ENCODE data around the gene PCDHB11.
"Not testable (repeated sequence)": the region's sequence is repeated elsewhere in the genome, so short reads cannot be mapped to it uniquely, and the experiment has no call there.

The PCDHB11 gene

GRCh38 chr5:141199359-141200235 lies at the start of gene PCDHB11:
TSS of gene PCDHB11 (plus strand) at chr5:141199627. CDS start at chr5:141199775, 148 bp downstream.
- DNase-seq = peak; percentile 85

DNA sequence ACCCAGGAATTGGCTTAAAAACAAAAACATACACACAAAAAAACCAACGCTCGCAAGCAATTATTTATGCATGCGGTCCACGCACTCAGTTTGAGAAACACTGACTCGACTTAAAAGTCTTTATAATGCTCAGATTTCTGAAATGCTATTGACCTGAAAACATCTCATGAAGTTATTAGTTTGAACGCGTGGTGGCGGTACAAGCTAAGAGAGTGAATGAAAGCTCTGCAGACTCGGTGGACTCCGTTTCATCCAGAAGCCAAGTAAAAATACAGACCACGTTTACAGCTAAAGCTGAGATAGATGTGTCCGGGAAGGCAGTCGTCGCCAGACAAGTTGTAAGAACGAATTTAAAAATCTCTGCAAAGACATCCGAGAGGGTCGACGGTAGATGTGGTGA lies 49.6 kb upstream of the PCDHB11 start, which contains the start of gene PCDHB6:
Gene PCDHB6 (plus strand): TSS at position 246 of the 400 bp plus-strand sequence. CDS start 201 bp downstream, outside the sequence.
- peak; percentile 46 for DNase-seq

- DNase-seq = no peak
Observed at GRCh38 chr5:141150224-141150992, 49.0 kb upstream of the PCDHB11 start.

DNA sequence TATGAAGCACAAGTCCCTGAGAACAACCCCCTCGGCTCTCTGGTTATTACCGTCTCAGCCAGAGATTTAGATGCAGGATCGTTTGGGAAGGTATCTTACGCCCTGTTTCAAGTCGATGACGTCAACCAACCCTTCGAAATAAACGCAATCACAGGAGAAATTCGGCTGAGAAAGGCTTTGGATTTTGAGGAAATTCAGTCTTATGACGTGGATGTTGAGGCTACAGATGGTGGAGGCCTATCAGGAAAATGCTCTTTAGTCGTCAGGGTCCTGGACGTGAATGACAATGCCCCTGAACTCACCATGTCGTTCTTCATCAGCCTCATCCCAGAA lies 48.5 kb upstream of the PCDHB11 start:
- DNase-seq = no peak

DNA sequence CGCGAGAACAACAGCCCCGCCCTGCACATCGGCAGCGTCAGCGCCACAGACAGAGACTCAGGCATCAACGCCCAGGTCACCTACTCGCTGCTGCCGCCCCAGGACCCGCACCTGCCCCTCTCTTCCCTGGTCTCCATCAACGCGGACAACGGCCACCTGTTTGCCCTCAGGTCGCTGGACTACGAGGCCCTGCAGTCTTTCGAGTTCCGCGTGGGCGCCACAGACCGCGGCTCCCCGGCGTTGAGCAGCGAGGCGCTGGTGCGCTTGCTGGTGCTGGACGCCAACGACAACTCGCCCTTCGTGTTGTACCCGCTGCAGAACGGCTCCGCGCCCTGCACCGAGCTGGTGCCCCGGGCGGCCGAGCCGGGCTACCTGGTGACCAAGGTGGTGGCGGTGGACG lies 47.8 kb upstream of the PCDHB11 start:
- not testable (repeated sequence) for DNase-seq

DNA sequence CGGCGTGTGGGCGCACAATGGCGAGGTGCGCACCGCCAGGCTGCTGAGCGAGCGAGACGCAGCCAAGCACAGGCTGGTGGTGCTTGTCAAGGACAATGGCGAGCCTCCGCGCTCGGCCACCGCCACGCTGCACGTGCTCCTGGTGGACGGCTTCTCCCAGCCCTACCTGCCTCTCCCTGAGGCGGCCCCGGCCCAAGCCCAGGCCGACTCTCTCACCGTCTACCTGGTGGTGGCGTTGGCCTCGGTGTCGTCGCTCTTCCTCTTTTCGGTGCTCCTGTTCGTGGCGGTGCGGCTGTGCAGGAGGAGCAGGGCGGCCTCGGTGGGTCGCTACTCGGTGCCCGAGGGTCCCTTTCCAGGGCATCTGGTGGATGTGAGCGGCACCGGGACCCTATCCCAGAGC lies 47.3 kb upstream of the PCDHB11 start:
- not testable (repeated sequence) for DNase-seq

- peak; percentile 80 for DNase-seq
Observed at GRCh38 chr5:141155540-141156374, 43.7 kb upstream of the PCDHB11 start.

DNA sequence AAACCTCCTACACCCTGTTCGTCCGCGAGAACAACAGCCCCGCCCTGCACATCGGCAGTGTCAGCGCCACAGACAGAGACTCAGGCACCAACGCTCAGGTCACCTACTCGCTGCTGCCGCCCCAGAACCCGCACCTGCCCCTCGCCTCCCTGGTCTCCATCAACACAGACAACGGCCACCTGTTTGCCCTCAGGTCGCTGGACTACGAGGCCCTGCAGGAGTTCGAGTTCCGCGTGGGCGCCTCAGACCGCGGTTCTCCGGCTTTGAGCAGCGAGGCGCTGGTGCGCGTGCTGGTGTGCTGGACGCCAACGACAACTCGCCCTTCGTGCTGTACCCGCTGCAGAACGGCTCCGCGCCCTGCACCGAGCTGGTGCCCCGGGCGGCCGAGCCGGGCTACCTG lies 42.1 kb upstream of the PCDHB11 start:
- not testable (repeated sequence) for DNase-seq

DNA sequence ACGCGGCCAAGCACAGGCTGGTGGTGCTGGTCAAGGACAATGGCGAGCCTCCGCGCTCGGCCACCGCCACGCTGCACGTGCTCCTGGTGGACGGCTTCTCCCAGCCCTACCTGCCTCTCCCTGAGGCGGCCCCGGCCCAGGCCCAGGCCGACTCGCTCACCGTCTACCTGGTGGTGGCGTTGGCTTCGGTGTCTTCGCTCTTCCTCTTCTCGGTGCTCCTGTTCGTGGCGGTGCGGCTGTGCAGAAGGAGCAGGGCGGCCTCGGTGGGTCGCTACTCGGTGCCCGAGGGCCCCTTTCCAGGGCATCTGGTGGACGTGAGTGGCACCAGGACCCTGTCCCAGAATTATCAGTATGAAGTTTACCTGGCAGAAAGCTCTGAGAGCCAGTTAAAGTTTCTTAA lies 41.5 kb upstream of the PCDHB11 start:
- DNase-seq = not testable (repeated sequence)

DNA sequence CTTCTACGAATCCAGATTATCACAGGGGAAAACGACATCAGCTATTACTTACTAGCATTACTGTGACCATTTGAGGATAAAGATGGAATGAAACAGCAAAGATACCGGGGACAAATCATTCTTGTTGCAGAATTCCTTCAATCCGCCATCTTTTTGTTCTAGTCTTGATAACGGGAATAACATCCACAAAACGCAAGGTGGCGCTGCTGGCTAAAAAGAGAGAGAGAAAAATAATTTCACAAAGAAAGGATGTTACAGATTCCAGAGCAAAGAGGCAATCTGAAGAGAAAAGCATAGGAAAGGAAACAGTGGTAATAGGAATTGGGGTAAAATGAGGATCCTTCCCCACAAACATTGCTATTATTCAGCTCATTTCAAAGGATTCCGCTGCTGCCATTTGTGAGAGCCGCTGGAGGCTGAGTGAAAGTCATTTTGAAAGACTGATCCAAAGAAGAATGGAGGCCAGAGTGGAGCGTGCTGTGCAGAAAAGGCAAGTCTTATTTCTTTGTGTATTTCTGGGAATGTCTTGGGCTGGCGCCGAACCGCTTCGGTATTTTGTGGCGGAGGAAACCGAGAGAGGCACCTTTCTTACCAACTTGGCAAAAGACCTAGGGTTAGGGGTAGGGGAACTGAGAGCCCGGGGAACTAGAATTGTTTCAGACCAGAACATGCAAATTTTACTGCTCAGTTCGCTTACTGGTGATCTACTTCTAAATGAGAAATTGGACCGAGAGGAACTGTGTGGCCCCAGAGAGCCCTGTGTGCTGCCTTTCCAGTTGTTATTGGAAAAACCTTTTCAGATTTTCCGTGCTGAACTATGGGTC lies 26.8 kb upstream of the PCDHB11 start, which contains the start of gene PCDHB7:
Gene PCDHB7 (plus strand): TSS at position 264 of the 824 bp plus-strand sequence. CDS start 192 bp downstream, at position 456.
- peak; percentile 70 for DNase-seq

DNA sequence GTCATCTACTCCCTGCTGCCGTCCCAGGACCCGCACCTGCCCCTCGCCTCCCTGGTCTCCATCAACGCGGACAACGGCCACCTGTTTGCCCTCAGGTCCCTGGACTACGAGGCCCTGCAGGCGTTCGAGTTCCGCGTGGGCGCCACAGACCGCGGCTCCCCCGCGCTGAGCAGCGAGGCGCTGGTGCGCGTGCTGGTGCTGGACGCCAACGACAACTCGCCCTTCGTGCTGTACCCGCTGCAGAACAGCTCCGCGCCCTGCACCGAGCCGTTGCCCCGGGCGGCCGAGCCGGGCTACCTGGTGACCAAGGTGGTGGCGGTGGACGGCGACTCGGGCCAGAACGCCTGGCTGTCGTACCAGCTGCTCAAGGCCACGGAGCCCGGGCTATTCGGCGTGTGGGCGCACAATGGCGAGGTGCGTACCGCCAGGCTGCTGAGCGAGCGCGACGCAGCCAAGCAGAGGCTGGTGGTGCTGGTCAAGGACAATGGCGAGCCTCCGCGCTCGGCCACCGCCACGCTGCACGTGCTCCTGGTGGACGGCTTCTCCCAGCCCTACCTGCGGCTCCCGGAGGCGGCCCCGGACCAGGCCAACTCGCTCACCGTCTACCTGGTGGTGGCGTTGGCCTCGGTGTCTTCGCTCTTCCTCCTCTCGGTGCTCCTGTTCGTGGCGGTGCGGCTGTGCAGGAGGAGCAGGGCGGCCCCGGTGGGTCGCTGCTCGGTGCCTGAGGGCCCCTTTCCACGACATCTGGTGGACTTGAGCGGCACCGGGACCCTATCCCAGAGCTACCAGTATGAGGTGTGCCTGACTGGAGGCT lies 24.9 kb upstream of the PCDHB11 start:
- DNase-seq = not testable (repeated sequence)

DNA sequence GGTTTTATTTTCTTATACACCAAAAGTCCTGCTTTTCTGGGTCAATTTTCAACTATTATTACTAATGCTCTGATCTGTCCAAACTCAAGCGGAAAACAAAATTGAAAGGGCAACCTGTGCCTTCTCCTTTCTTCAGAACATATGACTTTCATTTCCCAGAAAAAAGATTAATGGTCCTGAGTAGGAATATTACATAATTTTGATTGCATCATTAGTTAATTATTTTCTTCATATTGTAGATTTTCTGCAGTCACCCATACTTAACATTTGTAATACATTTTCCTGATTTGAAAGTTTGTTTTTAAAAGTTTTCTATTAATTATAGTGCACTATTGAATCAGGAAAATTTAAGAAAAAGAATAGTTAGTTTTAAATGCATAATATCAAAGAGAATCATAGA lies 23.5 kb upstream of the PCDHB11 start:
- no peak for DNase-seq

GRCh38 chr5:141177577-141178191 lies 21.7 kb upstream of the PCDHB11 start, which contains the start of gene PCDHB8:
TSS of gene PCDHB8 (plus strand) at chr5:141177790. CDS start at chr5:141178035, 245 bp downstream.
- peak; percentile 65 for DNase-seq

DNA sequence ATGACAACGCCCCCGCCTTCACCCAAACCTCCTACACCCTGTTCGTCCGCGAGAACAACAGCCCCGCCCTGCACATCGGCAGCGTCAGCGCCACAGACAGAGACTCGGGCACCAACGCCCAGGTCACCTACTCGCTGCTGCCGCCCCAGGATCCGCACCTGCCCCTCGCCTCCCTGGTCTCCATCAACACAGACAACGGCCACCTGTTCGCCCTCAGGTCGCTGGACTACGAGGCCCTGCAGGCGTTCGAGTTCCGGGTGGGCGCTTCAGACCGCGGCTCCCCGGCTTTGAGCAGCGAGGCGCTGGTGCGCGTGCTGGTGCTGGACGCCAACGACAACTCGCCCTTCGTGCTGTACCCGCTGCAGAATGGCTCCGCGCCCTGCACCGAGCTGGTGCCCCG lies 20.1 kb upstream of the PCDHB11 start:
- not testable (repeated sequence) for DNase-seq

DNA sequence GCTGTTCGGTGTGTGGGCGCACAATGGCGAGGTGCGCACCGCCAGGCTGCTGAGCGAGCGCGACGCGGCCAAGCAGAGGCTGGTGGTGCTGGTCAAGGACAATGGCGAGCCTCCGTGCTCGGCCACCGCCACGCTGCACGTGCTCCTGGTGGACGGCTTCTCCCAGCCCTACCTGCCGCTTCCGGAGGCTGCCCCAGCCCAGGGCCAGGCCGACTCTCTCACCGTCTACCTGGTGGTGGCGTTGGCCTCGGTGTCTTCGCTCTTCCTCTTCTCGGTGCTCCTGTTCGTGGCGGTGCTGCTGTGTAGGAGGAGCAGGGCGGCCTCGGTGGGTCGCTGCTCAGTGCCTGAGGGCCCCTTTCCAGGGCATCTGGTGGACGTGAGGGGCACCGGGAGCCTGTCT lies 19.6 kb upstream of the PCDHB11 start:
- not testable (repeated sequence) for DNase-seq

DNA sequence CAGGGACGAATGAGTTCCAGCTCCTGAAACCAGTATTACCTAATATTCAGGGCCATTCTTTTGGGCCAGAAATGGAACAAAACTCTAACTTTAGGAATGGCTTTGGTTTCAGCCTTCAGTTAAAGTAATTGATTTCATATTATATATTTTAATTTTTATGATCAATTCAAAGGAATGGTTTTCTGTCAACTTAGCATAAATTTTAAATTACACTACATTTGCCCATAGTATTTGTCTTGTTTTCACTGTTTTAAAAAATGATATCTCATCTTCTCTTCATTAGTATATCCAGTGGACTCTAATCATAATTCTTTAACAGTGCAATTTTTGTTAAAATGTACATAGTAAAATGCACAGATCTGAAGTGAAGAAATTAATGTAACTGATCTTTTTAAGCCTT lies 19.1 kb upstream of the PCDHB11 start:
- DNase-seq = no peak

- DNase-seq = peak; percentile 24
Observed at GRCh38 chr5:141182248-141182647, 17.2 kb upstream of the PCDHB11 start, which contains the start of gene PCDHB16. TSS of gene PCDHB16 (plus strand) at chr5:141182387. CDS start at chr5:141182560, 173 bp downstream.

GRCh38 chr5:141184117-141184855 lies 15.1 kb upstream of the PCDHB11 start:
- not testable (repeated sequence) for DNase-seq

DNA sequence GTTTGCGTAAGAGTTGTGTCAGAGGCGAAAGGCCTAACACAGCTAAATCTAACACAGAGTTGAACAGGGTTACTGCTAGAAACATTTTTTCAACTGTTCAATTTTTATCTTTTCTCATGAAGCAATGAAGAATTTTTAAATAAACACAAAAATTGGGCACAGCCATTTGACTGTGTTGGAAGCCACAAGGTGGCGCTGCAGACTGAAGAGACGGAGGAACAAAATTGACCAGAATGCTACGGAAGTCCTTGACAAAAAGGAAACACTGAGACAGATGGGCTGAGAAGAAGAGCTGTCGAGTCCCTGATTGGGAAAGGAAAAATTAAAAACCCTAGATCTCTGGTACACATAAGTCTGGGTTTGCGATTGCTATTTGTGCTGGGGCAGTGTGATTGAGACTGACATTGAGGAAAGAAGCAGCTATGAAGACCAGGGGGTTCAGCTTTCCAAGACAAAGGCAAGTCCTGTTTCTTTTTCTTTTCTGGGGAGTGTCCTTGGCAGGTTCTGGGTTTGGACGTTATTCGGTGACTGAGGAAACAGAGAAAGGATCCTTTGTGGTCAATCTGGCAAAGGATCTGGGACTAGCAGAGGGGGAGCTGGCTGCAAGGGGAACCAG lies 12.4 kb upstream of the PCDHB11 start, which contains the start of gene PCDHB9:
Gene PCDHB9 (plus strand): TSS at position 265 of the 616 bp plus-strand sequence. CDS start 158 bp downstream, at position 423.
- DNase-seq = peak; percentile 75
